Stimulated activated CD8-positive, alpha-beta memory T cell treated with anti-CD3 and anti-CD28 coated beads, Interleukin-15, amount 100 ng/mL, for 1 hour (primary cell): ENCODE measurements around the gene TNFRSF1A.

ENCODE experiments used
- DNase-seq: peaks from one replicate; pipeline ENCODE4 v3.0.0-alpha.2; 2020; ENCODE audit warnings: low read depth

Gene TNFRSF1A

DNA sequence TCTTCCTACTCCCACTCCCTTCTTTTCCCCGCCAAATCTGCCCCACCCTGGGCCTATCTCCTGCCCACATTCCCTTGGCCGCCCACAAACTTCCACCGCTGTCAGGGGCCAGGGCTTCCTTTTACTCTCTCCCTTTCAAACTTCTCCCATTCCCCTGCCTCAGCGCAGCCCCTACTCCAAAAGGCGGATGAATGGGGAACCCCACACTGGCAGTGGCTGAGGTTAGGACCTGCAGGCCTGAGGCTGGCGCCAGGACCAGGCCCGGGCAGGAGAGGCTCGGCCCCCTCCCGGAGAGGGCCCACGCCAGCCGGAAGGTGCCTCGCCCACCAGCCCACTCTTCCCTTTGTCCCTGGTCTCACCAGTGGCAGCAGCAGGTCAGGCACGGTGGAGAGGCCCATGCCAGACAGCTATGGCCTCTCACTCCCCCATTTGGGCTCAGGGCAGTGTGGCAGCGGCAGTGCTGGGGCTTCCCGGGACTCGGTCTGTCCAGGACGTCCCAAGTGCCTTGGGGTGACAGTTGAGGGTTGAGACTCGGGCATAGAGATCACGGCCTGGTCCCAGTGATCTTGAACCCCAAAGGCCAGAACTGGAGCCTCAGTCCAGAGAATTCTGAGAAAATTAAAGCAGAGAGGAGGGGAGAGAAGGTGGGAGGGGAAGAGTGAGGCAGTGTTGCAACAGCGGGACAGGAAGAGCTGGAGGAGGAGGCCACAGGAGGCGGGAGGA, at the start of gene TNFRSF1A:
Gene TNFRSF1A (minus strand): TSS at position 660 of the 723 bp plus-strand sequence. CDS start 262 bp downstream, at position 398.
- no peak for DNase-seq

DNA sequence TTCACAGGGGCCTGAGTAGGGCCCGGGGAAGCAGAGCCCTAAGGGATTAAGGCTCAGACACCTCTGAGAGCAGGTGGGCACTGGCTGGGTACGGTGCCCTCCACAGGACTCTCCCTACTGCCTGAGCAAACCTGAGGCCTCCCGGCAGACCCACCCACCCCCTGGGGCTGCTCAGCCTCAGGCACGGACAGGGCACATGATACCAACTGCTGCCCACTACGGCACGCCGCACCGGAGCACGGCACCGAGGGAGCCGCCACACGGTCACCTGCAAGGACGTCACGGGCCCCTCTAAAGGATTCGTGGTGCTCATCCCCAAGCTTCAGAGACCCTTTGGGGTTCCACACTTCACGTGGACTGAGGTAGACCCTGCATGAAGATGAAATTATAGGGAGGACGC, 49.1 kb upstream of the TNFRSF1A start:
- DNase-seq, result no peak

DNA sequence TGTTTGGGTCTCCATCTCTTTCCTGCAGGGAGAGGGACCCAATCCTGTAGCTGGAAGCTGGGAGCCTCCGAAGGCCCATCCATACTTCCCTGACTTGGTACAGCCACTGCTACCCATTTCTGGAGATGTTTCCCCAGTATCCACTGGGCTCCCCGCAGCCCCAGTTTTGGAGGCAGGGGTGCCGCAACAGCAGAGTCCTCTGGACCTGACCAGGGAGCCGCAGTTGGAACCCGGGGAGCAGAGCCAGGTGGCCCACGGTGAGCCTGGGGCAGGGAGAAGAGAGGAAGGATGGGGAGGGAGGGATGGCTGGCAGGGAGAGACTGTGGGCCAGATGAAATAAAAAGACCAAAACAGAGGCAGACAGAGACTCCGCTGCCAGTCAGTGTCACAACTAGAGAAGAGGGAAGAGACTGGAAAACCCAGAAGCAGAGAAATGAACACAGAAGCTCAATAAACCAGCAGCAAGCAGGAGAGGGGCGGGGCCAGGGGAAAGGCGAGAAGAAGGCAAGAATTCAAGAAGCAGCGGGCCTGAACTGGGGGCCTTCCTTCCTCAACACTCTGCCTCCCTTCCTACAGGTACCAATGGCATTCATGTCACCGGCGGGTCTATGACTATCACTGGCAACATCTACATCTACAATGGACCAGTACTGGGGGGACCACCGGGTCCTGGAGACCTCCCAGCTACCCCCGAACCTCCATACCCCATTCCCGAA, 48.4 kb upstream of the TNFRSF1A start:
- no peak for DNase-seq

DNA sequence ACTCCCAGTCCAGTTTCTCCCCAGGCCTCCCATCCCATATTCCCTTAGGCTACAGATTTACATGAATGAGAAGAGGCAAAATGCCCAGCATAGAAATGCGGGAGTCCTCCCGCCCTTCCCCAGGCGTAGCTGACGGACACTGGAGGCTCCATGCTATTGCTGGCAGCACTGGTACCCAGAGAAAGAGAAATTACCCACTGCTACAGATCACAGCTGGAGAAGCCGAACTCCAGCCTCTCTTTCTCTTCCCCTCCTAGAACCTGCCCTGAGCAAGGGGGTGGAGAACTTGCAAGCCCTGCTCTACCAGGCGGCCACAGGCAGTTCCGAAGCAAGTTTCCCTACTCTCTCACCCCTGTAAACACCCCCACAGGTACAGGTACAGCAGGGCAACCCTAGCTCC, 45.7 kb upstream of the TNFRSF1A start:
- no peak for DNase-seq

DNA sequence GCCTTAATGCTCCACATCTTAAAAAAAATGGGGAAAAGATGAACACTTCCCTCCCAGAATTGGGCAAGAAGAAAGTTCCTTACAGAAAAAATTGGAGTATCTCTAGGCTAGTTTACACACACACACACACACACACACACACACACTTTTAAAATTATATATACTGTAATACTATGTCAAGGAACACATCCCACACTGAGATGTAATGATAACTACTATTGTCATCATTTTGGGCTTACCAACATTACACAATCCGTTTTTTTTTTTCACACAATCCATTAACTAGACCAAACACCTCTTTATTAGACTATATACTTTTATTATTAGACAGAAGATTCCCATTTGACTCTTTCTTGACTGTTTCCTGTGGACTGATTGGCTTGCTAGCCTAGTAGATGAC, 44.6 kb upstream of the TNFRSF1A start:
- no peak for DNase-seq

DNA sequence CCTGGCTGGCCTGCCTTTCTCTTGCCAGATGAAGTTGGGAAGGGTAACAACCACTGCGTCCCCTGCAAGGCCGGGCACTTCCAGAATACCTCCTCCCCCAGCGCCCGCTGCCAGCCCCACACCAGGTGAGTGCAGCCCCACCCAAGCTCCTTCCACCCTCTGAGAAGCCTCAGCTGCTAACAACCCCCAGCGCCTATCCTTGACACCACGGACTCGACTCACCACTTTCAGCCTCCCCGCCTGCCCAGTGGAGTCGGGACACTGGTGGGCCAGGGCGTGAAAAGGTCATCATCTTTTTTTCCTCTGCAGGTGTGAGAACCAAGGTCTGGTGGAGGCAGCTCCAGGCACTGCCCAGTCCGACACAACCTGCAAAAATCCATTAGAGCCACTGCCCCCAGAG, 44.2 kb upstream of the TNFRSF1A start:
- no peak for DNase-seq

DNA sequence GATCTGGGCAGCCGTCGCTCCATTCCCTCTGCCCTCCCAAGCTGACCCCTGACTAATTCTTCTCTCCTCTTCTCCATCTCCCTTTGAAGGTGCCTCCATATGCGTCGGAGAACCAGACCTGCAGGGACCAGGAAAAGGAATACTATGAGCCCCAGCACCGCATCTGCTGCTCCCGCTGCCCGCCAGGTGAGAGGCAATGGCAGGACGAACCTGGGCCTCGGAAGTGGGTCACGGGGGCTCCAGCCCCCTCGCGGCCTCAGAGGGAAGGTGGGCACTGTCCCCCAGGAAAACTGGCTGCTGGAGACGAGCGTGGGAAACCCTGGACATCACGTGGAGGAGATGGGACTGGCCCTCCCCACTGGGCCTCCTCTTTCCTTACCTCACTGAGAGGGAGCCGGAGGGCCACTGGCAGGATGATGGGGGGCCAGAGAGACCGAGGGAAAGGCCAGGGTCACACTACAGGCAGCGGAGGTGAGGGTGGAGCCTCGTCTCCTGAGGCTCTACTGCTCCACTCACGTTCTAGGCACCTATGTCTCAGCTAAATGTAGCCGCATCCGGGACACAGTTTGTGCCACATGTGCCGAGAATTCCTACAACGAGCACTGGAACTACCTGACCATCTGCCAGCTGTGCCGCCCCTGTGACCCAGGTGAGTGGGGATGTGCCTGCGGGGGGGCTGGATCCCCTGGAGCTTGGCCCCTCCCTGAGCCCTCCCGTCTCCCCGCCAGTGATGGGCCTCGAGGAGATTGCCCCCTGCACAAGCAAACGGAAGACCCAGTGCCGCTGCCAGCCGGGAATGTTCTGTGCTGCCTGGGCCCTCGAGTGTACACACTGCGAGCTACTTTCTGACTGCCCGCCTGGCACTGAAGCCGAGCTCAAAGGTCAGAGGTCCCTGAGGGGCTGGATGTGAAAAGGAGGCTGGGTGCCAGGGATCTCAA, 42.9 kb upstream of the TNFRSF1A start:
- DNase-seq, result no peak

DNA sequence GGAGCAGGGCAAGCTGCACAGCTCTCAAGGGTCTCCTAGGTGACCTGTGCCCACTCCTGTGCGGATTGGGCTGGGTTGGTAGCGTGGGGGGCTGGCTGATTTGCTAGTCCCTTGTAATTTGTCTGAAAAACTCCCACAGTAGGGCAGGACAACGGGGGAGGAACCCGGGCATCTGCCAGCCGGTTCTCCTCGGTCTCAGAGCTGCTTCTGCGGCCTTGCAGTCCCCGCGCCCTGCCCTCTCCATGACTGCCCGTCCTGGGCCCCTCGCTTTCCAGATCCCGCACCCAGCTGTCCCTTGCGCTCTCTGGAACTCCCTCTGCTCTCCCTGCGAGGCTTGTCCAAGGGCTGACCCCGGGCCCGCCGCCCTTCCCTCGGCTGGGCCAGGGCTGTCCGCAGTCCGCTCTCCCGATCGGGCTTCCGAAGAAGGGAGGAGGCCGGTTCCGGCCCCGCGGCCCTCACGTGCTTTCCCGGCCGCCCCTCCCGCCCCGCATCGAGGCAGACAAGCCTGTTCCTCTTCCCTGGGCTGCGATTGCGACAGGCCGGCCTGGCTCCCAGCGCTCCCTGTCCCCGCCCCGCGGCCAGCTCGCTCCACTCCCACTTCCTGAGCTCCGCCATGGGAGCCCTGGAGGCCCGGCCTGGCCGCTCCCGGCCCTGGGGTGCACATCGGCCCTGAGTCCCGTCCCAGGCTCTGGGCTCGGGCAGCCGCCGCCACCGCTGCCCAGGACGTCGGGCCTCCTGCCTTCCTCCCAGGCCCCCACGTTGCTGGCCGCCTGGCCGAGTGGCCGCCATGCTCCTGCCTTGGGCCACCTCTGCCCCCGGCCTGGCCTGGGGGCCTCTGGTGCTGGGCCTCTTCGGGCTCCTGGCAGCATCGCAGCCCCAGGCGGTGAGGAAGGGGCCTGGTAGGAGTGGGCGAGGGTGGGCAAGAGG, 42.0 kb upstream of the TNFRSF1A start, which contains the start of gene LTBR:
Gene LTBR (plus strand): TSS at position 591 of the 927 bp plus-strand sequence. CDS start 197 bp downstream, at position 788.
- no peak for DNase-seq

DNA sequence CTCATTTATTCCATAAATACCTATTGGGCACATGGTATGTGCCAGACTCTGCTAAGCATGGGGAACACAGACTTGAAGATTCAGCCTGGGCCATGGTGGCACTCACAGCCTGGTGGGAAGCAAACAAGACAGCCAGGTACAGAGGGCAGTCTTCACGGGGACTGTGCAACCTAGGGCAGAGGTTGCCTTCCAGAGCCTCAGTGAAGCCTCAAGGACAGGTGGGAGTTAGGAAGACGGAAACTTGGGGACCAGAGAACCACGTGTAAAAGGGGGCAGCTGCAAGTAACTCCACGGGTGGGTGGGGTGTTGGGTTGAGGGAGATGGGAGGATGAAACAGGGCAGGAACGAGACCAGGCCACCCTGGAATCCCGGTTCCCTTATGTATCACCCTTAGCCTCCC, 41.1 kb upstream of the TNFRSF1A start:
- DNase-seq, result no peak

DNA sequence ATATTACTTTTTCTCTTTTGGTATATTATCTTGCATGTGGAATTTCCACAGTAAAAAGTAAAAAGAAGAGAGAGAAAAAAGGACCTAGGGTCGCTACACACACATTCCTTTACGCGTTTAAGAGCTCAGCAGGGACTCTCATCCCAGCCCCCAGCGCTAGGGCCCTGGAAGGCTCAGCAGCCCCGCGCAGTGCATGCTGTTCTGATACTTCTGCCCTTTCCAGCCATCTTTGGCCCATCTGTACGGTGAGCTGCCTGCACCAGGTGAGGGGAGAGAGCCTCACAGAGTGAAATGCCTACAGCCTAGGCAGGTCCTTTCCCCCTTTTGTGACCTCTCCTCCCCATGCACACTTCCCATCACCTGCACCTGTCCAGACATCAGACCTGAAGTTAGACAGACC, 40.5 kb upstream of the TNFRSF1A start:
- DNase-seq, result no peak

DNA sequence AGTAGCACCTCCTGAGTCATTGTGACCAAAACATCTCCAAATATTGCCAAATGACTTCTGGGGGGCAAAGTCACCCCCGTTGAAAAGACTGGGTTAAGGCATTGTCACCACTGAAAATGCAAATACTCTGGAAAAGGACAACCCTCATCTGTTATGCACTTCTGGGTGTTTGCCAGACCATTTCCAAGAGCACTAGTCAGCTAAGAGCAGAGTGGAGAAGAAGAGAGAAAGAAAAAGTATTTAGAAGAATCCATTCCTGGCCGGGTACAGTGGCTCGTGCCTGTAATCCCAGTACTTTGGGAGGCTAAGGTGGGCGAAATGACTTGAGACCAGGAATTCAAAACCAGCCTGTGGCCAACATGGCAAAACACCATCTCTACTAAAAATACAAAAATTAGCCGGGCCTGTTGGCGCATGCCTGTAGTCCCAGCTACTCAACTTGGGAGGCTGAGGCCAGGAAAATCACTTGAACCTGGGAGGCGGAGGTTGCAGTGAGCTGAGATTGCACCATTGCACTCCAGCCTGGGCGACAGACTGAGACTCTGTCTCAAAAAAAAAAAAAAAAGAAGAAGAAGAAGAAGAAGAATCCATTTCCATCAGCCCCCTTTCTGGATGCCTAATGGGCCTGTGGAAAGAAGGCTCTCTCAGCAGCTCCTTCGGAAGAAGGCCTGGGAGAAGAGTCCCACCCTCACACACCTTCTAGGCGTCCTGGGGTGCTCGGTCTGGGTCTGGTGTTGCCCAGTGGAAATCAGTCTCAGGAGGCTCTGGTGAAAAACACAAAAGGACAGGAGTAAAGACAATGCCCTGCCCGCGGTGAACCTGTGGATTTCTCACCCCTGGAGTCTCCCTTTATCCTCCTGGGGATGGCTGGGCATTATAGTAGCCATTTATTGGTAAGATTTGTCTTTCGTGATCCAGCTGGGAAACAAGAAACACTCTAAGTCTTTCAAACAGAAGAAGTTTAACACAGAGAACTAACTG, 38.6 kb upstream of the TNFRSF1A start:
- DNase-seq, result no peak

DNA sequence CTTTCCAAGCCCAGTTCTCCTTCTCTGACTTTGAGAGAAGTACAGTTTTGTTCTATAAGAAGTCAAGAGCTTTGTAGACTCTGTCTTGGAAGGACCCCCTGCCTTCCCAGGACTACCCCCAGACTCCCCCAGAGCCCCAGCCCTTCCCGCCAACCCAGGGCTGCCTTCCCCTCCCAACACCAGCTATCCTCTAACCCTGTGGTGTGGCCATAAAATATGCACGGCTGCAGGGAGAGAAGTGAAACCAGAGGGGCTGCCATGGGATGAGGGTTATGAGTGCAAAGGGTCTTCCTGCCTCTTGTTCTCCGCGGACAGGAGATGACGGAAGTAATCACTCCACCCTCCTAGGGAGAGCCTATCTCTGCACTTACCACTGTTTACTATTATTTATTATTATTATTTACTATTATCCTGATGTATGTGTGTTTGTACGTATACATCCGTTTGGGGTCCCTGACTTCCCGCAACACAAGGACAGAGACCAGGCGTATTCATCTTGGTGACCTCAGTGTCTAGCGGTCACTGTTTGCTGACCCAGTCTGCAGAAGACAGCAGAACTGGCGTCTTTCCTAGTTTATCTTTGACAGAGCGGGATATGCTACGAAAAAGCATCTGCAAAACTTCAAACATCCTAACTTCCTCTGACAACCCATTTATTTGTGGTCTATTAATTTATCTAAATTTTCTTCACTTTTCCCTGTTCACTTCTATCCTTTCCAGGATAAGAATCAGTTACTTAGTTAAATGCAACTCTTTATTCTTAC, 37.0 kb upstream of the TNFRSF1A start:
- DNase-seq, result no peak

DNA sequence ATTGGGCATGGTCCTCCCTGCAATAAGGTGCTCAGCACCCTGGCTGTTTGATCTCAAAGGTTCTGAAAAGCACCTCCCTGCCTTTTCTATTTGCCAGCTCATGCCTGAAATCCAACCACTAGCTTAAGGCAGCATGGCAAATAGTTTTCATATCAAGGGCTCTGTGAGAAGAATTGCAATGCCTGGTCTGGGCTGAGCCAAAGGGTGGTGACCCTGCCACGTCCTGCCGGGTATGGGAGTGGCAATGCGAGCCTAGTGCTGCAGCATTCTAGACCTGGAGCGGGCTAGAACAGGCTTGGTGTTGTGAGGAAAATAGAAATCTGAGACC, 35.8 kb upstream of the TNFRSF1A start:
- DNase-seq, result no peak

DNA sequence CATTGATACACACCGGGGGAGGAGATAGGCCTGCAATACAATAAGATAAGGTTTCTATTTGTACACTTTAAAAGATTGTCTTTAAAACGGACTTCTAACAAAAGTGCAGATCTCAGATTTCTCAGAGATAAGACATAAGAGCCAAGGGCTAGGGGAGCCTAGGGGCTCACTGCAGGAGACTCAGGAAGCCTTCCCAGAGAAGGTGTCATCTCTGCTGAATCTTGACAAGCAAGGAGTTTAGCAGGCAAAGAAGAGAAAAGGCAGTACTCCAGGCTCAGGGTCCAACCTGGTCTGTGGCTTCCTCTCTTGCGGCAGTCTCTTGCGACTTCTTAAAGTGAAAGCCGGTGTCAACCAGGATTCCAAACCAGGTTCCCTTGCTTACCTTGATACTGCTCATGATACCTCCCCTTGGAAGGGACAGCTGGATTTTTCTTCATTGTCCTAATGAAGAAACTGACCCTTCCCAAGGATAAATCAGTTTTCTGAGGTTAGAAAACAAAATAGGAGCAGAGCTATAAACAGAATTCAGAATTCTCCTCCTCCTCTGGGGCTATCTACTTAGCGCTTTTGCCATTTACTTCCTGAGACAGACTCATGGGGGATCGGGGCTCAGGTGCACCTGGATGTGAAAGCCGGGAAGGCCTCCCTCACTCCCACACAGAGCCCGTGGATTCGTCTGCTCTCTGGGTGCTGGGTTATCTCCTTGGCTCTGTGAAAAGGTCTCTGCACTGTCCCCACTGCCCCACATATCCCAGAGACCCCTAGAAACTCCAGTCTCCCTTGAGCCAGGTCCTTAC, 35.2 kb upstream of the TNFRSF1A start:
- no peak for DNase-seq

DNA sequence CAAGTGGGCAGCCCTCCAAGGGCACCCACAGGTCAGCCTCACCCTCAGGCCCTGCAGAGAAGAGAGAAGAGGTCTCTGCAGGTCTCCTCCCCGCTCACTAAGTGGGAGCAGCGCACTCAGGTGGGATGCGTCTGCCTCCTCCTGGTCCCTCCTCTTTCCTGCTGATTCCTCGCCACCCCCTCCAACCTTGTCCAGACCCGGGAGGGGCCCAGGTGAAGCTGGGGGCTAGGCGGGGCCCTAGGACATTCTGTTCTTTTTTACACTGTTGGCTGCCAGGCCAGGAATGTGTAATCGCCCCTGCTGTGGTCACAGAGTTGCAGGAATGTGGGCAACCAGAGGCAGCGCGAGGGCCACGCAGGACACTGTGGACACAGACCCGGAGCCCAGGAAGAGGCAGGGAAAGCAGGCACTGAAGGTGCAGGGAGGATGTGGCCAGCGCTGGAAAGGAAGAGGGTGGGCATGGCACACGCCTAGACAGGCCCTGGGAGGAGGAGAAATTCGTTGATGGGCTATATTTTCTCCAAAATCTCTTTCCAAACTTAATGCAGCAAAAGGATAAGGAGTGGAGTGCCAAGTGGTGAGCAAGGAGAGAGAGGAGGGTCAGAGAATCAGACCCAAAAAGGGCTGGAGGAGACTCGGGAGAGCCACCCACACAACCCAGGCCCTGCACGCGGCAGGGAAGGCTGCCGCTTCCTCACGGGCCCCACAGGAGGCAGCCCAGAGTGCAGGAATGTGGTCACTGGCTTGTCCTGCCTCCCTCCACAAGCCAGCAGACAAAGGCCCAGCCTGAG, 34.4 kb upstream of the TNFRSF1A start:
- no peak for DNase-seq

DNA sequence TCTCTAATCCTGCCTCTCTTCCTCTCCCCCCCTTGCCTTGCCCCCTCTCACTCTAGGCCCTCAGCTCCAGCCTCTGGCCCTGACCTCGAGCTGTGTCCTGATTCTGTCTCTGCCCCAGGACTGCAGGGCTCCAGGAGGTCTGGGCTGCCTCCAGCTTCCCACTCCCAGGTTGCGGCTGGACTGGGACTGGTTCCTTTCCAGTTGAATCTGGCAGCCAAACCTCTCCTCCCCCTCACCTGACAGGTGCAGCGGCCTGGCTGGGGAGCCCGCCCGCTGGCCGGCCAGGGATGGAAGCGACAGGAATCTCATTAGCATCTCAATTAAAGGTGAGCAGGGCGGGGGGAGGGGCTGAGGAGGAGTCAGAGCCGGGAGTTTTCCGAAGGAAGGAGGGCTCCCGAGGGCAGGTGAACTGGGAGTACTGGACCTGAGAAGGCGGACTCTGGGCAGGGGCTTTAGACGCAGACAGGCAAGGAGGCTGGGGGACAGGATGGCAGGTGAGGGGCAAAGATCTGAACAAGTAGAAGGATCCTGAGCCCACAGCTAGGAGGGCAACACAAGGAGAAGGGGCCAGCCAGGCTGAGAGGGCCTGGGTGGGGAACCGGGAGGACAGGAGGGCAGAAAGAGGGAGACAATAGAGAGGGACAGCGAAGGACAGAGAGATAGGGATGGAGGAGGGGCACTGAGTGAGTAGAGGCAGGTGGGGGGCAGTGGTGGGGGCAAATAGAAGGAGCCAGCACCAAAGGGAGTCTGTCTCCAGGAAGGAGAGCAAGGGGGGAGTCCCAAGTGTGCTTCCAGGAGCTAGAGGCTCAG, 33.6 kb upstream of the TNFRSF1A start, which contains the start of gene SCNN1A:
Gene SCNN1A (minus strand): TSS at position 295 of the 810 bp plus-strand sequence. CDS start 780 bp downstream, outside the sequence.
- DNase-seq, result no peak

DNA sequence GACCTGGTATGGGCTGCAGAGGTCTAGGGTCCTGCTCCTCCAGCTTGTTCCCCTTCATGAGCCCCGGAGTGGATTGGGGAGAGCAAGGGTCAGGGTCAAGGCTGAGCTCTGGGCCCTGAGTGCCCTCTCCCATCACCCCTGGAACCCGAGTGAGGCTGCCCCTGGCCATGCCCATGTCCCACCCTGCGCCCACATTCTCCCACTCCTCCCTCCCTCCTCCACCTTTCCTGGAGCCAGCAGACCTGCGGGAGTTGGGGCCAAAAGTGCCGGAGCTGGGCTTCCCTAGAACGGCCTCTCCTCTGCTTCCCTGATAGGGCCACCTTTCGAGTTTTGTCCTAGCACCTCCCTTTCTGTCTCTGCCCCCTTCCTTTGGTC, 32.9 kb upstream of the TNFRSF1A start:
- no peak for DNase-seq
